Right lobe of liver (tissue), 4 donors: ENCODE results near the gene SLC38A3.

ENCODE experiments used
- CTCF ChIP-seq, 4 donors: fragments of 200-600 bp in 3 of 4; fragments of 450-650 bp in 1 of 4; IDR thresholded peaks; one replicate each; pipeline versions ENCODE4 v1.5.1 to v1.8.0; 2016 to 2022; ENCODE audit warnings: antibody characterized with exemption in 4 of 4, mild to moderate bottlenecking in 2 of 4
- POLR2A ChIP-seq: fragments of 450-650 bp; IDR thresholded peaks from one replicate; pipeline ENCODE4 v1.6.1; 2017; ENCODE audit warnings: antibody characterized with exemption, mild to moderate bottlenecking
- donor health status: DM: no; HTN: no; CAD: no.
- donor health status: DM: no; HTN: no; CAD: no.
- donor health status: DM: no; HTN: yes; CAD: no.

- TF ChIP-seq CTCF (IDR thresholded peaks at IDR 0.05) (no peak), POLR2A (no peak)
Observed at GRCh38 chr3:50207359-50208042, 2.4 kb downstream of the SLC38A3 start.
